HCT116 (cell line): ENCODE measurements around the gene NASP. TPM values are rescaled to one million over a fixed set of nuclear protein-coding genes. Genes with fewer than 3 reads are reported as not detected.

Experiments used
- ATAC-seq: fragments of 200-7000 bp; cut with Tn5 transposase; 2 replicates; pipeline ENCODE4 v1.9.1; 2020; ENCODE audit warnings: mild to moderate bottlenecking, moderate library complexity
- BruUV-seq: library from RNA; stranded (reverse); fragments of 400-500 nt; replicated peaks from 2 replicates; lab custom pipeline; 2021; lab: Mats Ljungman, UMichigan
- CTCF ChIA-PET: fragments of 300-600 bp; sonication (Branson Sonifier 250); formaldehyde crosslinking; loops from one replicate; lab custom pipeline; 2021; ENCODE audit warnings: antibody characterized with exemption; lab: Charles Lee
- POLR2A ChIA-PET: fragments of 300-600, 350-600 bp; sonication (Branson Sonifier 250); formaldehyde crosslinking; loops from one replicate; lab custom pipeline; 2021; ENCODE audit warnings: antibody characterized with exemption; lab: Charles Lee
- RAD21 ChIA-PET, 2 experiments: fragments of 300-600 bp; sonication (Branson Sonifier 250); formaldehyde crosslinking; loops; one replicate each; lab custom pipeline; 2023; ENCODE audit warnings: low total read pairs in 2 of 2; ENCODE audit not compliant: uncharacterized antibody in 2 of 2, unreplicated experiment in 2 of 2, low non-redundant PET in 1 of 2; lab: Charles Lee
- DNase-seq: peaks from one replicate; pipeline ENCODE4 v3.0.0-alpha.2; 2010; ENCODE audit warnings: low read depth, low spot score
- H2AFZ ChIP-seq: fragments of 200-600 bp; shearing (Covaris generic), sonication (generic); 2 replicates; pipeline ENCODE4 v1.6.1; 2017; ENCODE audit warnings: low read depth, mixed run types, mixed read lengths, antibody characterized with exemption, low read length; ENCODE audit not compliant: poor library complexity, severe bottlenecking
- H3K27ac ChIP-seq: 2 replicates; pipeline ENCODE4 v1.5.1; 2012; ENCODE audit warnings: low read depth, low read length
- H3K27me3 ChIP-seq: fragments of 200-600 bp; sonication (generic); 2 replicates; pipeline ENCODE4 v1.6.1; 2016; ENCODE audit warnings: mixed run types, low read length, mixed read lengths; ENCODE audit not compliant: insufficient read depth
- H3K36me3 ChIP-seq, 2 experiments: fragments of 200-500 bp in 1 of 2; fragments of 200-600 bp in 1 of 2; sonication (Bioruptor generic) in 1 of 2; sonication (generic) in 1 of 2; 2 replicates each; pipeline versions ENCODE4 v1.5.1 to v1.6.1; 2014 to 2016; ENCODE audit warnings: low read length in 2 of 2, inconsistent platforms in 1 of 2, mixed read lengths in 1 of 2, mixed run types in 1 of 2; ENCODE audit not compliant: insufficient read depth in 2 of 2, control insufficient read depth in 1 of 2
- H3K4me1 ChIP-seq, 2 experiments: fragments of 200-600 bp in 1 of 2; sonication (generic) in 1 of 2; 2 replicates each; pipeline versions ENCODE4 v1.5.1 to v1.6.1; 2012 to 2017; ENCODE audit warnings: low read length in 2 of 2, inconsistent platforms in 1 of 2, mild to moderate bottlenecking in 1 of 2, mixed read lengths in 1 of 2, mixed run types in 1 of 2, moderate library complexity in 1 of 2; ENCODE audit not compliant: insufficient read depth in 2 of 2, control insufficient read depth in 1 of 2
- H3K4me2 ChIP-seq: fragments of 200-600 bp; sonication (generic); 2 replicates; pipeline ENCODE4 v1.6.1; 2017; ENCODE audit warnings: mixed run types, low read length, mixed read lengths
- H3K4me3 ChIP-seq, 2 experiments: fragments of 200-600 bp in 1 of 2; sonication (generic) in 1 of 2; replicated peaks in 1 of 2; 2 replicates each; pipeline ENCODE4 v1.5.1; 2011 to 2016; ENCODE audit warnings: low read length in 2 of 2, control low read depth in 1 of 2, low read depth in 1 of 2, mild to moderate bottlenecking in 1 of 2, mixed read lengths in 1 of 2, mixed run types in 1 of 2
- H3K79me2 ChIP-seq: fragments of 200-600 bp; sonication (generic); 2 replicates; pipeline ENCODE4 v1.6.1; 2017; ENCODE audit warnings: mild to moderate bottlenecking, mixed run types, low read length, moderate library complexity, mixed read lengths; ENCODE audit not compliant: insufficient read depth
- H3K9ac ChIP-seq: fragments of 200-600 bp; sonication (generic); 2 replicates; pipeline ENCODE4 v1.6.1; 2016; ENCODE audit warnings: low read length, mixed read lengths
- H3K9me2 ChIP-seq: fragments of 200-600 bp; sonication (generic), shearing (Covaris generic); 2 replicates; pipeline ENCODE4 v1.6.1; 2017; ENCODE audit warnings: mixed run types, mild to moderate bottlenecking, moderate library complexity; ENCODE audit not compliant: insufficient read depth
- H3K9me3 ChIP-seq, 2 experiments: fragments of 200-500 bp in 1 of 2; fragments of 200-600 bp in 1 of 2; sonication (Bioruptor generic) in 1 of 2; sonication (generic) in 1 of 2; 2 replicates each; pipeline ENCODE4 v1.6.1; 2014 to 2017; ENCODE audit warnings: low read length in 2 of 2, mixed read lengths in 2 of 2, inconsistent platforms in 1 of 2, low read depth in 1 of 2, mild to moderate bottlenecking in 1 of 2, mixed run types in 1 of 2, moderate library complexity in 1 of 2; ENCODE audit not compliant: control insufficient read depth in 1 of 2, insufficient read depth in 1 of 2
- H4K20me1 ChIP-seq: fragments of 200-600 bp; sonication (generic), shearing (Covaris generic); 2 replicates; pipeline ENCODE4 v1.6.1; 2017; ENCODE audit warnings: mixed run types, mild to moderate bottlenecking, moderate library complexity; ENCODE audit not compliant: insufficient read depth
- ATF3 ChIP-seq: IDR thresholded peaks from 2 replicates; pipeline ENCODE4 v1.6.1; 2012
- CBX3 ChIP-seq: IDR thresholded peaks from 2 replicates; pipeline ENCODE4 v1.6.1; 2012; ENCODE audit warnings: low read depth
- CEBPB ChIP-seq: IDR thresholded peaks from 2 replicates; pipeline ENCODE4 v1.6.1; 2012; ENCODE audit warnings: low read depth
- CTCF ChIP-seq, 3 experiments: fragments of 200-600 bp in 1 of 3; sonication (generic) in 1 of 3; IDR thresholded peaks in 2 of 3; conservative IDR thresholded peaks in 1 of 3; 2 replicates each; pipeline ENCODE4 v1.5.1; 2012 to 2017; ENCODE audit warnings: low read depth in 2 of 3, low read length in 2 of 3, antibody characterized with exemption in 1 of 3, borderline replicate concordance in 1 of 3, control low read depth in 1 of 3, mild to moderate bottlenecking in 1 of 3, mixed read lengths in 1 of 3, mixed run types in 1 of 3, moderate library complexity in 1 of 3; ENCODE audit not compliant: insufficient read depth in 1 of 3
- EZH2 ChIP-seq: fragments of 200-600 bp; sonication (generic); IDR thresholded peaks from 2 replicates; pipeline ENCODE4 v1.6.1; 2017; ENCODE audit warnings: antibody characterized with exemption, mixed run types
- EZH2phosphoT487 ChIP-seq: fragments of 200-600 bp; IDR thresholded peaks from 2 replicates; pipeline ENCODE4 v1.6.1; 2018; ENCODE audit warnings: antibody characterized with exemption, borderline replicate concordance
- FOSL1 ChIP-seq: IDR thresholded peaks from 2 replicates; pipeline ENCODE4 v1.6.1; 2012; ENCODE audit warnings: low read depth
- JUND ChIP-seq: IDR thresholded peaks from 2 replicates; pipeline ENCODE4 v1.6.1; 2012
- MAX ChIP-seq: IDR thresholded peaks from 2 replicates; pipeline ENCODE4 v1.6.1; 2012
- POLR2A ChIP-seq: IDR thresholded peaks from 2 replicates; pipeline ENCODE4 v1.7.0; 2011; ENCODE audit warnings: borderline replicate concordance; ENCODE audit not compliant: insufficient read depth, insufficient read length; ENCODE audit errors: extremely low read depth
- POLR2AphosphoS5 ChIP-seq: IDR thresholded peaks from 2 replicates; pipeline ENCODE4 v1.6.1; 2011; ENCODE audit warnings: mild to moderate bottlenecking, low read depth, low read length, moderate library complexity
- RAD21 ChIP-seq: IDR thresholded peaks from 2 replicates; pipeline ENCODE4 v1.6.1; 2012; ENCODE audit warnings: low read depth, mild to moderate bottlenecking
- REST ChIP-seq: IDR thresholded peaks from 2 replicates; pipeline ENCODE4 v1.6.1; 2012; ENCODE audit warnings: low read depth
- SIN3A ChIP-seq: IDR thresholded peaks from 2 replicates; pipeline ENCODE4 v1.6.1; 2012; ENCODE audit warnings: low read depth
- SP1 ChIP-seq: IDR thresholded peaks from 2 replicates; pipeline ENCODE4 v1.6.1; 2012; ENCODE audit warnings: low read depth
- SRF ChIP-seq: IDR thresholded peaks from 2 replicates; pipeline ENCODE4 v1.6.1; 2012; ENCODE audit warnings: low read depth
- YY1 ChIP-seq: IDR thresholded peaks from 2 replicates; pipeline ENCODE4 v1.6.1; 2011; ENCODE audit warnings: low read length, low read depth, moderate library complexity, mild to moderate bottlenecking; ENCODE audit not compliant: insufficient replicate concordance; ENCODE audit errors: extremely low read depth
- ZBTB33 ChIP-seq: IDR thresholded peaks from 2 replicates; pipeline ENCODE4 v1.6.1; 2011; ENCODE audit warnings: mild to moderate bottlenecking, low read length, moderate library complexity; ENCODE audit not compliant: insufficient replicate concordance; ENCODE audit errors: extremely low read depth
- ZFX ChIP-seq: fragments of 450-650 bp; IDR thresholded peaks from 2 replicates; pipeline ENCODE4 v1.6.1; 2017
- ZNF274 ChIP-seq: fragments of 200-500 bp; sonication (Bioruptor generic); IDR thresholded peaks from 2 replicates; pipeline ENCODE4 v1.6.1; 2014; ENCODE audit warnings: mild to moderate bottlenecking, low read depth, low read length, inconsistent platforms
- intact Hi-C: fragments of 100-400 bp; cut with micrococcal nuclease; formaldehyde crosslinking; loops from 2 replicates; pipeline ENCODE4 v1.10.0; 2022
- total RNA-seq: library from RNA; stranded (reverse); gene quantifications from one replicate; pipeline ENCODE4 v1.2.1, GENCODE V29; 2021; ENCODE audit not compliant: unreplicated experiment

NASP gene
- total RNA-seq, 1 experiment from 2014 or later, result 185 TPM

- ChIA-PET POLR2A (no interaction called here), RAD21 (no interaction called here), CTCF (interaction anchor here (0.6 kb wide), 1 partner anchor 546 kb away, joined by 3 read pairs; no protein-coding TSS in a partner anchor)
- no TSS peak for BruUV-seq
- Histone ChIP-seq H3K4me1 (no peaks in the 10 kb centered on the region), H3K27ac (no peak overlapping the region), H3K9ac (no peak overlapping the region), H3K27me3 (no peaks in the 10 kb centered on the region), H4K20me1 (peaks cover 5% of the 10 kb centered on the region; the same call in 1 of the 2 replicates), H3K4me3 (no peak overlapping the region), H3K36me3 (peaks cover 16 to 17% of the 10 kb centered on the region in 2 experiments; a peak in 3 of 4 replicates), H3K9me3 (no peaks in the 10 kb centered on the region), H3K9me2 (no peaks in the 10 kb centered on the region), H2AFZ (no peak overlapping the region), H3K79me2 (no peaks in the 10 kb centered on the region), H3K4me2 (no peak overlapping the region)
- TF ChIP-seq POLR2AphosphoS5 (no peak; the same call in 1 of the 2 replicates), MAX (no peak), CEBPB (no peak), SP1 (no peak), ATF3 (no peak), YY1 (no peak), POLR2A (no peak), ZNF274 (no peak), REST (no peak), CTCF (IDR thresholded peaks at IDR 0.05 in 2 of 3, conservative IDR thresholded peaks at IDR 0.05 in 1 of 3; ENCODE audit: borderline replicate concordance in 1 of 3, insufficient read depth in 1 of 3, low read depth in 2 of 3, low read length in 2 of 3) (no peak), RAD21 (no peak), CBX3 (no peak), SRF (no peak), ZFX (no peak), EZH2phosphoT487 (no peak), JUND (no peak), EZH2 (no peak), ZBTB33 (no peak), FOSL1 (no peak), SIN3A (no peak)
- intact Hi-C loops, result no loop called here
- DNase-seq, result no peak
- no peak for ATAC-seq
Measured at GRCh38 chr1:45622524-45623394, 38.9 kb downstream of the NASP start.
